Ecto neural progenitor cell (in vitro differentiated cells): Measurements from ENCODE around the gene FOLR1.

Experiments used
- DNase-seq: peaks from one replicate; pipeline ENCODE4 v3.0.0-alpha.2; 2018; ENCODE audit warnings: low spot score

The FOLR1 gene

DNA sequence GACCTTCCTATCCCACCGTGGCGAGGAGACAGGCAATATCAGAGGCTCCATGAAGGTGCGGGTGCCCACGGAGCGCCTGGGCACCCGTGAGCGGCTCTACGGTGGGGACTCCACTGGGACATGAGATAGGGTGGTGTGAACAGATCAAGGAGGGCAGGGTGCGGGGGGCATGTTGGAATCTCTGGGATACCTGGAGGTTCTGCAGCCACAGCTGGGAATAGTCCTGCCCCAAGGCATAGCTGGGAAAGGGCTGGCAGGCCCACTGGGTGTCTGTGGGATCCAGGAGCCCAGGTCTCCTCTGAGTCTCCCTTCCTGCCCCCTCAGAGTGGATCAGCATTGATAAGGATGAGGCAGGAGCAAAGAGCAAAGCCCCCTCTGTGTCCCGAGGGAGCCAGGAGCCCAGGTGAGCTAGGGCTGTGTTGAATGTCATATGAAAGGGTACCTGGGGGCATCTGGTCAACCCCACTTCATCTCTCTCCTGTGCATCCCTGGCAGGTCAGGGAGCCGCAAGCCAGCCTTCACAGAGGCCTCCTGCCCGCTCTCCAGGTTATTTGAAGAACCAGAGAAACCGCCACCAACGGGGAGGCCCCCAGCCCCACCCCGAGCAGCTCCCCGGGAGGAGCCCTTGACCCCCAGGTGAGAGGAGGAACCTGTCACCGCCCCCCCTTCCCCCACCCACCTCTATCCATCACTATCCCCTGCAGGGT, 43.6 kb downstream of the FOLR1 start:
- DNase-seq: peak; percentile 25

DNA sequence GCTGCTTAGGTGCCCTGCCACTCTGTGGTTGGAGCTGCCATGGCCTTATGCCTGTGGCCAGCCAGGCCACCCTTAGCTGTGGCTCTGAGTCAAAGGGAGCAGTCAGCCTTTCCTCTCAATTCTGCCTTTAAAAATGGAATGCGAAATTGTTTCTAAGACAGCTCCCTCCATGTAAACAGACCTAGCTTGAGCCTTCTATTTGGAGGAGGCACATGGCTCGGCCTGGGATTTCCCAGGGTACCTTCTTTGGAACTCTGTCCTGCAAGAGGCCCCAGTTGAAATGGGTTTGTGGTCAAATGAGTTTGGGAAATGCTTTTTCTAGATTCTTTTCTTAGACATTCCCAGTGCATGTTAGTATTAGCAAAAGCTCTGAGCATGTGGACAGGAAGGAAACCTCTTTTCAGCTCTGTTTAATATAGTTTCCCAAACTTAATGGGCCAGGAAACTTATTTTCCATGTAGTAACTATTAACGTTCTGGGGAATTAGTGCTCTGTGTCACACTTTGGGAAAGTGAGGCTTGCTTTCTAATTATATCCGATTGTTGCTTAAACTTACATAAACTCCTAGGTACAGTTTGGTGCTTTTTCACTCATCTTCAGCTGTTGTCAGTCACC, 44.2 kb downstream of the FOLR1 start:
- DNase-seq: peak; percentile 8

DNA sequence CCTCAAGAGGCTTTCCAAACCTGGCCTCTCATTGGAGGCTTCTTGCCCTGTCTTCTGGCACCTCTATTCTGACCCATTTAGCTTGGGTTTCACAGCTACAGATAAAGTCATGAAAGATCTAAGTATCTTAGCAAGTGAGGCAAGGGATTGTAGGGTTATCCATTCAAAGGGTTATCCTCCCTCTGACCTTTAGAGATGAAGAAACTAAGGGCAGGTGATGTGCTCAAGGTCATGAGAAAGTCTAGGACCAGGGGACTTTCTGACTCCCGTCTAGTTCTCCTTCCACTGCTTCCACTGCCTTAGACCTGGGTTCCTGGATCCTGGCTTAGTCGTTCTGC, 44.8 kb downstream of the FOLR1 start:
- no peak for DNase-seq

DNA sequence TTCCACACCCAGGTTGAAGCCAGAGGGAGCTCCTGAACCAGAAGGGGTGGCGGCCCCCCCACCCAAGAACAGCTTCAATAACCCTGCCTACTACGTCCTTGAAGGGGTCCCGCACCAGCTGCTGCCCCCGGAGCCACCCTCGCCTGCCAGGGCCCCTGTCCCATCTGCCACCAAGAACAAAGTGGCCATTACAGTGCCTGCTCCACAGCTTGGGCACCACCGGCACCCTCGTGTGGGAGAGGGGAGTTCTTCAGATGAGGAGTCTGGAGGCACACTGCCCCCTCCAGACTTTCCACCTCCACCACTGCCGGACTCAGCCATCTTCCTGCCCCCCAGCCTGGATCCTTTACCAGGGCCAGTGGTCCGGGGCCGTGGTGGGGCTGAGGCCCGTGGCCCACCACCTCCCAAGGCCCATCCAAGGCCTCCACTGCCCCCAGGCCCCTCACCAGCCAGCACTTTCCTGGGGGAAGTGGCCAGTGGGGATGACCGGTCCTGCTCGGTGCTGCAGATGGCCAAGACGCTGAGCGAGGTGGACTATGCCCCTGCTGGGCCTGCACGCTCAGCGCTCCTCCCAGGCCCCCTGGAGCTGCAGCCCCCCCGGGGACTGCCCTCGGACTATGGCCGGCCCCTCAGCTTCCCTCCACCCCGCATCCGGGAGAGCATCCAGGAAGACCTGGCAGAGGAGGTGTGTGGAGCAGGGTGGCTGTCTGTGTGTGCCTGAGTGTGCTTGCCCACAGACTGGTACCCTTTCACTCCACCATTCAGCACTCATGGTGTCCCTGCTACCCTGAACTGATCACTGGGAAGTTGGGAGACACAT, 45.4 kb downstream of the FOLR1 start:
- no peak for DNase-seq

DNA sequence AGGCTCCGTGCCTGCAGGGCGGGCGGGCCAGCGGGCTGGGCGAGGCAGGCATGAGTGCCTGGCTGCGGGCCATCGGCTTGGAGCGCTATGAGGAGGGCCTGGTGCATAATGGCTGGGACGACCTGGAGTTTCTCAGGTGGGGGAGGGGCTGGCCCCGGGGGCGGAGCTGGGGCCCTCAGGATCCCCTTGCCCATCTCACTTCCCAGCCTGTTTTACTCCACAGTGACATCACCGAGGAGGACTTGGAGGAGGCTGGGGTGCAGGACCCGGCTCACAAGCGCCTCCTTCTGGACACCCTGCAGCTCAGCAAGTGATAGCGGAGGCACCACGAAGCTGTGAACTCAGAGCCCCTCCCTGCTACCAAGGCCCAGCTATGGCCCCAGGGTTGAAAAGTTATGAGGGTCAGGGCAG, 46.1 kb downstream of the FOLR1 start:
- peak; percentile 89 for DNase-seq

DNA sequence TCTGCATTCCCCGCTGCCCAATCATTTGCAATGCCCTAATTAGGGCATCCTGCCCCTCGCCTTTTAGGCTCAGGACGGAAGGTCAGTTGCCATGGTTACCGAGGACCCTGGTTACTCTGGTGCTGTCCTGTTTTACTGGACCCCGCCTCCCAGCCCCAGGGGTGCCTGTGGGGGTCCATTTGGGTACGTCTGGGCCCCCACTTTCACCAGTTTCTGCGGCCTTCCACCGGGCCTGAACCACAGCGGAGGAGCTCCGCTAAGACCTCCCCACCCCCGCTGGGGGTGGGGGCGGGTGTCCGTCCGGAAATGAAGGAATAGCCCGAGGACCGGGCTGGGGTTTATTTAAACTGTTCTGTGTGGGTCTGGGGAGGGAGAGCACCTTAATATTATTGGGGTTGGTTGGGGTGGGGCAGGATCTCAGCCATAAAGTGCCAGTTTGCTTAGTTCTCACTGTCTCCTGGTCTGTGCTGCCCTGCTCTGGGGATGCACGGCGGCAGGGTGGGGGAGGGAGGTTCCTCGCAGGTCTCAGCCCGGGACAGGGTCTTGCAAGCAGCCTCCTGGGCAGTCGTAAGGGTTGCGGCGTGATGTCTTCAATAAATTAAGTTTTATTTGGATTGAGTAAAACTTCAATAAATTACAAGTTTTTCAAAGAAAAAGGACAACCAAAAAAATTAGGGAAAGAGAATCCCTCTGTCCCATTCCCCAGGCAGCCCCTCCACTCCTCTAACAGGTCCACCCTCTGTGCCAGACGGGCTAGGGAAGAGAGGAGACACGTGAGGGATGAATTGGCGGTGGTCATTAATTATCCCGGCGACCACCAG, 46.8 kb downstream of the FOLR1 start:
- no peak for DNase-seq

DNA sequence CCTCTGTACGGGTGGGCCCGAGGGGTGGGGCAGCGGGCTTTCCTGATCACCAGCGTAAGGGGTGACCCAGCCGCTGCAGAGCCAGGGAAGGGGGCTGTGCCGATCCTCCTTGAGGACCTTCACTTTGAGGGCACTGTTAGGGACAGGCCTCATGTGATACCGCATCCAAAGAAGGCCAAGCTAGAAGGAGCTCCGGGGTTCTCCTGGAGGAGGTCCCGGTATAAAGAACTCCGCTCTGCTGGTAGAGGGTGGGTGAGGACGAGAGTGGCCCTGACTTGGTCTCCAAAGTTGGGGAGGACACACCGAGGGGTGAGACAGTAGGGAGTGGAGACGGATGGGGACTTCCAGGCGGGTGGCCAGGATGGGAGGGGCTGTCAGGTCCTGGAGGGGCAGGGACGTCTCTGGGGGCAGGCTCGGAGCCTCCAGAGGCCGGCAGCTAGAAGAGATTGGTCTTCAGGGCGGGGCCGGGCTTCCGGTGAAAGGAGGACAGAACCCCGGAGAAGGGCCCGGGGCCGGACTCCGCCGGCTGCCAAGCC, 47.4 kb downstream of the FOLR1 start:
- DNase-seq: peak; percentile 74

DNA sequence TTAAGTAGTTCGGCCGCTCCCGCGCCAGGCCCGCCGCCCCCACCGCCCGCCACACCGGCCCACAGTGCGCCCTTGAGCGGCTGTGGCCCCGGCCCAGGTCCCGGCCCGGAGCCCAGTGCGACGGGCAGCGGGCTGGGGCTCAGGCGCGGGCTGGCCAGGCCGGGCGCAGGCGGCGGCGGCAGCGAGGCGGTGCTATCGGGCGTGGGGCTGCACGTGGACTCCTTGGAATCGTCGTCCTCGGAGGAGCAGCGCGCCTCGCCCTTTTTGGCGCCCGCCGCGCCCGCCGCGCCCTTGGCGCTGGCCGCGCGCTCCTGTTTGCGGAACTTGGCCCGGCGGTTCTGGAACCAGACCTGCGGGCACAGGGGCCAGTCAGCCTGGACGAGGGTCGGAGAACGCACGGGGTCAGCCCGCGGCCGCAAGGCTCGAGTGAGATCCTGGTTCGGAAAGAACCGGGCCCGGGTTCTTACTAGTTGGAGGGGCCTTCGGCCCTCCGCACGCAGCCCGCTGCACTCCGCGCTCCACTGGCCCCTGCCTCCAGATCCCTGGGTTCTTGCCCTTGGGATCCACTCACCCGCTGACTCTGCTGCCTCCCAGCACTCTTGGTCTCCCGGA, 48.0 kb downstream of the FOLR1 start:
- DNase-seq: peak; percentile 63

DNA sequence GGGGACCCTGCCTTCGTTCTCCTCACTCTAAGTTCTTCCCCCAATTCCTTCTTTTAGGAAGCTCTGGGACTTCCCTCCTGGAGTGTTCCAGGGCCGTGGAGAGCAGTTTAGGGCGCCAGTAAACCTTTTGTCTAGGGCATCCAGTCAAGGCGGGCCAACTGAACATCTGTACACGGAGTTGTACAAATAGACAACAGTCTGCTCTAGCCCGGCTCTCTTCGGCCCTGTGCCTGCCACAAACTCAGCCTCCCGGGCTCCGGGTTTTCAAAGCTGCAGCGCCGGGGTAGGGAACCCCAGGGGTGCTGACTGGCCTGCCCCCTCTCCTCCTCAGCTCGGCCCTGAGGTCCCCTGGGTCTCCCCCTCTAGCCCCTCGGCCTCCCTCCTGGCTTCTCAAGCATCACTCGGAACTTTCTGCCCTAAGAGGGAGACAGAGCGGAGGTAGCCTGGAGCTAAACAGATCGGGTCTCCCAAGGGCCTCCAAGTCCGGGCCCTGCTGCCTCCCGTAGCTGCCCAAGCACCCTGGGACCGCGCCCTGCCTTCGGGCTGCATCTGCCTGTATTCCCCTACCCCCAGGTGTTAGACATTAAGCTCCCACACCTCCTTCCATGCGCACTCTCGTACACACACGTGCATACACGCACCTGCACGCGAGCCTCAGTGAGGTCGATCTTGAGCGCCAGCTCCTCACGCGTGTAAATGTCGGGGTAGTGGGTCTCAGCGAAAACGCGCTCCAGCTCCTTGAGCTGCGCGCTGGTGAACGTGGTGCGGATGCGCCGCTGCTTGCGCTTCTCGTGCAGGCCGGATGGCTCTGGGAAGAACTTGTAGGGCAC, 48.7 kb downstream of the FOLR1 start:
- DNase-seq: no peak

DNA sequence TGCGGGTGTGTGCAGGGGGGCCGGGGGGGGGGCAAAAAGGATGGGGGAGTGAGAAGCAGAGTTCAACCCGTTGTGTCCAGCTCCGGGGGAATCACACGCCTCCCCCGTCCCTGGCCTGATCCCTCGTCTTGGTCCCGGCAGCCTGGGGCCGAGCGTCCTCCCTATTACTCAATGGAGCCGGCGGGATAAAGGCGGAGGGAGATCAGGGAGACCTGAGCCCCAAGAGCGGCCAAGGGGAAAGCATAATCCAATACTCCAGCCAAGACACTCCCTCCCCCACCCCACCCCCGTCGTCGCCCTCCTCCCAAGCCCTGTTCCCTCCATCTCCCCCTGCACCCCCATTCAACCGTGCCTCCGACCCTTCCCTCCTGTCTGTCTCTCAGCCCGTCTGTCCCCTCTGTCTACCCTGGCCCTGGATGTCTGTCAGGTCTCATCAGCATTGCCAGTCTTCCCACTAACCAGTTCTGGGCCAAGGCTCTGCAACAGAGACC, 49.4 kb downstream of the FOLR1 start:
- DNase-seq: no peak

DNA sequence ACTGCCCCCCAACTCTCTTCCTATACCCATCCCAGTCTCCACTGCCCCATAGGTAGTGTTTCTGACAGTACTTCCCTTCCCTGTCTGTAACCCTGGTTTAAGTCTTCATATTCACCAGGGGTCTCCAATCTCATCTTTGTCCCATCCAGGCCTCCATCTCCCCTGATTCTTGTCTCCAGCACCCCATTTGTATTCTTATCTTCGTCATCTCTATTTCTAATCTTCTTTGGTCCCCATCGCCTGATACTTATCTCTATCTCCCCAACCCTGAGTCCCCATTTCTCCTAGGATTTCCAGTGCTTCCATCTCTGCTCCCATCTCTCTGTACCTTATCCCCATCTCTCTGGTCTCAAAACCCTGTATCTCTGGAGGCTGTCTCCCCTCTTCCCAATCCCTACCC, 50.2 kb downstream of the FOLR1 start:
- DNase-seq: no peak

DNA sequence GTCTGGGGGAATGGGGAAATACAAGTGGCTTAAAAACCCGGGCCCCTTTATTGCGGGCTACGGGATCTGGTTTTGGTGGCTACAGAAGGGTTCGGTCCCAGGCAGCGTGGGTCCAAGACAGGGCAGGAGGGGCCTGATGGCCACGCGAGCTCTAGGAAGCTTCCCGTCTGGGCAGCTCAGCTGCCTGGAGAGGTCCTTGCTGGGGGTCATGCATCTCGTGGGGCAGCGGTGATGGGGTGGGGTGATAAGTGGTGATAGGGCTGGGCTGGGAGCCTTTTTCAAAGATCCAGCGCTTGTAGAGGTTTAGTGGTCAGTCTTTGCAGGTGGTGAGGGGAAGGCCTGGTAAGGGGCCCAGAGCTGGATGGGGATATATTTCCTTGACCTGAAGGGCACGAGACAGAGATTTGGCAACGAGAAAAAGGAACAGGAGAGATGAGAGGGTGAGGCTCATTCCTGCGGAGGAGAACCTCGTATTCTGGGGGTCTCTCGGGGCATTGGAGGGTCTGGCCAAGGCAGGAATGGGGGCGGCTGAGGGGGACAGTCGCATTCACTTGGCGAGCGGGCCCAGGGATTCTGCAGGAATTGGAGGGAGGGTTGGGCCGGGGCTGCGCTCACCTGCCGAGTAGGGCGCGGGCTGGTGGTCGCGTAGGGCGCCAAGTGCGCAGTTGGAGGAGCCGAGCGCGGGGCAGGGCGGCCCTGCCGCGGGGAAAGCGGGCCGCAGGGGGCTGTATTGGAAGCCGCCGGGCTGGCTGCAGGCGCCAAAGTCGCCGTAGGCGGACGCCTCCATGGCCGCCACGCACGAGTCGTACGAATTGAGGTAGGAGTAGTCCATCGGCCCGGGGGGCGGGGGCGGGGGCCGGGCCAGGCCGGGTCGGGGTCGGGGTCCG, 51.5 kb downstream of the FOLR1 start:
- no peak for DNase-seq

DNA sequence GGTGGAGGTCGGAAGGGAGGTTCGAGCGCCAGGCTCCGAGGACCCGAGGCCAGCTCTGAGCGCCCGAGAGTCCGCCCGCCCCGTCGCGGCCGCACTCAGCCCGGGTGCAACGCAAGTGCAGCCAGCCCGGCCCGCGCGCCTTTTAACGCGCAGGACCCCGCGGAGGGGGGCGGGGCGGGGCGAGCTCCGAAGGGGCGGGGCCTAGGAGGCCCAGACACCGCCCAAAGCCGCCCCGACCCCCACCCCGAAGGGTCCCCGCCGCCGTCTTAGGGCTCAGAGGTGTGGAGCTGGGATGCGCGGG, 52.1 kb downstream of the FOLR1 start, which contains the start of gene PHOX2A:
Gene PHOX2A (minus strand): TSS at position 117 of the 301 bp plus-strand sequence. CDS start 172 bp downstream, outside the sequence.
- peak; percentile 68 for DNase-seq

DNA sequence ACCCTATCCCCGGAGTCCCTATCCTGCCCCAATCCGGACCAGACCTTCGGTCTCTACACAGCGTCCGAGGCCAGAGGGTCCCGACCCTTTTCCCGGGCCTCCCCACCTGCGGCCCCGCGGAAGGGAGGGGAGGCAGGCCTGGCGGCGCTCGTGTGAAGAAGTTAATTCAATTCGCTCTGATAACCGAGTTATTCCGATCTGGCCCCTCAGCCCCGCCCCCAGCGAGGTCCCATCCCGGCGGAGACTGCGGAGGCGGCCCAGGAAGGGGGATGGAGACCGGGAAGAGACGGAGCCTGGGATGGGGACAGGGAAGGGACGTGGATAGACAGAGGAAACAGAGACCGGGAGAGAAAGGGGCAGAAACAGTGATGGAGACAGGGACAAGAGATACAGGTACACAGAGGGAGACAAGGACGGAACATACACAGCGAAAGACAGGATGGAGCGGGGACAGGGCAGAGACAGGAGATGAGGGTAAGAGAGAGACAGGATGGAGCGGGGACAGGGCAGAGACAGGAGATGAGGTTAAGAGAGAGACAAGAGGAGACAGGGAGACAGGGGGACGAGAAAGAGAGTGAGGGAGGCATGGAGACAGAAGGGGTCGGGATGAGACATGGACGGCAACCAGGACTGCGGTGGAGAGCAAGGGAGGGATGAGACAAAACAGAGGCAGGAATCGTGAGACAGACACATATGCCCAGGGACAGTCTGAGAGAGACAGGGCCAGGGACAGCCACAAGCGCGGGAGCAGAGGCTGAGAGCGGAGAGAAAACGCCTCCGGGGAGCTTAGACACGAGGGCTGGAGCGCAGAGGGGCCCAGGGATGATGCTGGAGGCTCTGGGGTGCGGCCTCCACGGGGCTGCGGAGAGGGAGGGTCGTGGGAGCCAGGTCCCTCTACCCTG, 52.7 kb downstream of the FOLR1 start:
- DNase-seq: peak; percentile 65

DNA sequence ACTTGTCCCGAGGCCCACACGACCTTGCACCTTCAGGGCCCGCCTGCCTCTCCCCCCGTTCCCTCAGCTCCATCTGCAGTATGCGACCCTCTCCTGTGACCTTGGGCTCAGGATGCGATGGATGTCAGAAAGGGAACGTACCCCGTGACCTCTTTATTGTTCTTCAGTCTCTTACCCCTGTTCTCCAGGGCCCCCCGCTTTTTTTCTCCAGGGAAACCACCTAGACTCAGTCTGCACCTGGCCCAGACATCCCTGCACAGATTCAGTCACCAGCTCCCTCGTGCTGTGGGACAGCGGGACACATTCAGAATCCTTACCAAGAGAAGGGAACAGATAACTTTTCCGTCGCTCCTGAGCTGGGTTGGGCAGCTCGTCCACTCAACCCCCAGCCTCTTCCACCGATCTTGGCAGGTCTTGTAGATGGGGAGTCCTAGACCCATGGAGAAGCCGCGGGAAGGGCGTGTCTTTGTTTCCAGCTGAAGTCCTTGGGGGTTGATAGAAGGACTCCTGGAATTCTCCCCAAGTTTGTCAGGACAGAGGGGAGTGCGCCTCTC, 53.4 kb downstream of the FOLR1 start:
- DNase-seq: no peak
